PC-9 (cell line): Measurements from ENCODE around the gene MEAK7.

Source experiments
- EZH2 ChIP-seq: fragments of 200-600 bp; sonication (generic); IDR thresholded peaks from 2 replicates; pipeline ENCODE4 v1.8.0; 2017; ENCODE audit warnings: antibody characterized with exemption, low read depth
- TF ChIP-seq, protein P1 (sequence below): fragments of 200-600 bp; sonication (generic); conservative IDR thresholded peaks from 2 replicates; pipeline ENCODE4 v1.6.1; 2017; ENCODE audit warnings: mixed run types, antibody characterized with exemption, mild to moderate bottlenecking, moderate library complexity

GRCh38 chr16:84502075-84502474 lies 2.4 kb downstream of the MEAK7 start:
- TF ChIP-seq, protein P1, sequence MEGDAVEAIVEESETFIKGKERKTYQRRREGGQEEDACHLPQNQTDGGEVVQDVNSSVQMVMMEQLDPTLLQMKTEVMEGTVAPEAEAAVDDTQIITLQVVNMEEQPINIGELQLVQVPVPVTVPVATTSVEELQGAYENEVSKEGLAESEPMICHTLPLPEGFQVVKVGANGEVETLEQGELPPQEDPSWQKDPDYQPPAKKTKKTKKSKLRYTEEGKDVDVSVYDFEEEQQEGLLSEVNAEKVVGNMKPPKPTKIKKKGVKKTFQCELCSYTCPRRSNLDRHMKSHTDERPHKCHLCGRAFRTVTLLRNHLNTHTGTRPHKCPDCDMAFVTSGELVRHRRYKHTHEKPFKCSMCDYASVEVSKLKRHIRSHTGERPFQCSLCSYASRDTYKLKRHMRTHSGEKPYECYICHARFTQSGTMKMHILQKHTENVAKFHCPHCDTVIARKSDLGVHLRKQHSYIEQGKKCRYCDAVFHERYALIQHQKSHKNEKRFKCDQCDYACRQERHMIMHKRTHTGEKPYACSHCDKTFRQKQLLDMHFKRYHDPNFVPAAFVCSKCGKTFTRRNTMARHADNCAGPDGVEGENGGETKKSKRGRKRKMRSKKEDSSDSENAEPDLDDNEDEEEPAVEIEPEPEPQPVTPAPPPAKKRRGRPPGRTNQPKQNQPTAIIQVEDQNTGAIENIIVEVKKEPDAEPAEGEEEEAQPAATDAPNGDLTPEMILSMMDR, result no peak
- no peak for TF ChIP-seq EZH2
